Inflammatory macrophage (primary cell): ENCODE measurements around the gene EFHC2.

ENCODE experiments used
- DNase-seq, 2 donors: peaks; one replicate each; pipeline ENCODE4 v3.0.0-alpha.2; 2020 to 2022
- total RNA-seq, 18 experiments: gene quantifications; one replicate each; lab custom pipeline; 2026; ENCODE audit warnings: mixed read lengths in 6 of 18, inconsistent platforms in 2 of 18; lab: John Stamatoyannopoulos, UW

Gene EFHC2, protein sequence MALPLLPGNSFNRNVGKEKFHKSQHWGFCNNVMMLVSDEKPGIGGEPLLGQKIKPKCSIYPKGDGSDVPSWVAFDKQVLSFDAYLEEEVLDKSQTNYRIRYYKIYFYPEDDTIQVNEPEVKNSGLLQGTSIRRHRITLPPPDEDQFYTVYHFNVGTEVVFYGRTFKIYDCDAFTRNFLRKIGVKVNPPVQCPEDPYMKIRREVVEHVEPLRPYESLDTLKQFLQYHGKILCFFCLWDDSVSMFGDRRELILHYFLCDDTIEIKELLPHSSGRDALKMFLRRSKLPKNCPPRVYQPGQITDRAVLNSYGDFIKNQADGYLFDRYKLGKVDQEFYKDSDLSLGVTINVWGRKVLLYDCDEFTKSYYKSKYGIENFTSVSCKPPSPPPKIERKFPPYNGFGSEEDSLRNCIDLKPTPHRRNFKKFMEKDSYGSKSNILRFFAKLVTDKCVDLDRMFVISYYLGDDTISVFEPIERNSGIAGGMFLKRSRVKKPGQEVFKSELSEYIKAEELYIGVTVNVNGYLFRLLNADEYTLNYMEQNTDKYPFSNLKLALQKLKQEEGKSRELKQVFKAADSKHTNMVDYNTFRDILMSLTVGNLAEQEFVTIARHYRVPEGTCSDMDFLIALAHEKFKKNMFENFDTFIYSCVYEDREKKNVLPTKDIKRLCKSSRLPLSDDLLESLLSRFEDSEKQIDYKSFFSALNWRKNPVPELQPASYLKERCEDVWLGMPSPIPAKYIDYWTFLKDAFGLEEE
- total RNA-seq = 0 to 0.58 (median 0.06) reads per million in 18 experiments

DNA sequence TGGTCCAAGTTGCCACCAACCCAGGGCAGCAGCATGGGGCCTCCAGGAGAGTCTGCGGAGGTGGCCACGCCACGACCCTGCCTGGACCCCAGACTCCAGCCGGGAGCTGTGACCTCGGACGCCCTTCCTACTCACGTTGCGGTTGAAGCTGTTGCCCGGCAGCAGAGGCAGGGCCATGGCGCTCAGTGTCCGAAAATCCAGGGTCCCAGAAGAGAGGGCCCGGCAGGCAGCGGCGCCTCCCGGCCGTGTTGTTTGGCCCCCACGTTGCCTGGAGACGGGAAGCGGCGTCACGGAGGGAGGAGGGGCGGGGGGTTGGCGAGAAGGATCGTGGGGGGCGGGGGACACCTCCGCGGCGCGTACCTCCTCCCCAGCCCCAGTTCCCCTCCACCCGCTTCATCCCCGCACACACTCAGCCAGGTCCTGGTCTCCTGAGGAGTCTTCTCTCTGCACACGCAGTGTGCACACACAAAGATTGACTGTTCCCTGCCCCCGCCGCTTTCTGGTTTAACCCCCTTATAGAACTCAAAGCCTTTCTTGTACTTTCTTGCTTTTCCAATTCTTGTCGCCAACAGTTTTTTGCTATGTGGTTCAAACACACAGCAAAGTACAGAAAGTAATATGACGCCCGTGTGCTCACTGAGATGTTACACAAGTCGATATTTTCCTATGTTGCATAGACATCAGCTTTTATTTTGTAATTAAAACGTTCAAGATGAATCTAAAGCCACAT is at the start of gene EFHC2:
Gene EFHC2 (minus strand): TSS at position 261 of the 730 bp plus-strand sequence. CDS start 84 bp downstream, at position 177.
- DNase-seq = peak in 1 of 2 donors; percentile 35

DNA sequence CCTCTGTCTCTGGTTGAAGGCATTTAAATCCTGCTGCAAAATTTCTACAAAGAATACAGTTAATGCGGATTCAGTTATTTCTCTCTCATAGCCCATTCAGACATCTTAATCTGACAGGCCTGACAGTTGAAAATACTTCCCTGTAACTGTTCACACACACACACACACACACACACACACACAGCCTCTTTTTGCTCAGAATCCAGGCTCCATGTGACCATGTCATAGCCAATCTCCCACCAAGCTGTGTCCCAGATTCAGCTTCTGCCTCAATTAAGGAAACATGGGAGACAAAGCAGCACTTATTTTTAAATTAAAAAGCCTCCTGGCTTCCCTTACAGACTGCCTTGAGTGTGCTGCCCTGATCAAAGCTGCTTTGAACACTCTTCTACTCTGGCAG is 49.3 kb upstream of the EFHC2 start:
- DNase-seq = no peak

- no peak for DNase-seq
Observed at GRCh38 chrX:44384688-44385338, 41.3 kb upstream of the EFHC2 start.

DNA sequence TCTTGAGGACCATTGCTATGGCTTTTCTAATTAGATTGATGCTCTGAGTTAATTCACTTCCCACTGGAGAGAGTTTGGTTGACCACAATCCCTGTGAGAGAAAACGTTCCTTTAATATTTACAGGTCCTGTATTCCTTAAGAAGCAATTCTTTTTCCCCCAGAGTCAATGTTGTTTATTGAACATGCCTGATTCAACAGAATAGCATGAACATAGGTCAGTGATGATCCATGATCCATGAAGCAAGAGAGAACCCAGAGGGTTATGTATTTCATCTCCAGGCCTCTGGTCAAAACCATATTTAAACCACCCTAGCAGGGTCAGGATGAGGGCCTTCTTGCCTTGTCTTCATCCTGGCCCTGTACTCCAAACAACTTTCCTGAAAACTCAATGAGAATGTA is 39.4 kb upstream of the EFHC2 start:
- no peak for DNase-seq

GRCh38 chrX:44352758-44353157 is 9.3 kb upstream of the EFHC2 start:
- DNase-seq = no peak

GRCh38 chrX:44349561-44349960 is 6.1 kb upstream of the EFHC2 start:
- peak; percentile 9 to 12 for DNase-seq

DNA sequence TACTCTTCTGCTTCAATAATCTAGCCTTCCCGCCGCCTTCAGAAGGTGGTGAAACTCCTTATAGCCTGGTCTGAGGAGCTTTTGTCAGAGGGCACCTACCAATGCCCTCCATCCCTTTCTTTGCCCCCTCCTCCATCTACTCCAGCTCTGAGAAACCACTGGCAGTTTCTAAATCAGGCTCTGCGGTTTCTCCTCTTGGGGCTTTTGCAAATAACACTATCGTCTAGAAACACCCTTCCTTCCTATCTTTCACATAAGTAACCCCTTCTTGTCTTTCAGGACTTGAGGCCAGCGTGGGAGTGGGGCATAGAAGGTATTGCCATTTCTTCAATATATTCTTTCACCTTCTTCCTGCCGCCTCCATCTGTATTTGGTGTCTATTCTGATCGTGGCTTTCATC is 1.2 kb upstream of the EFHC2 start:
- no peak for DNase-seq

- DNase-seq = no peak
Observed at GRCh38 chrX:44344194-44344593, 722 bp upstream of the EFHC2 start.

DNA sequence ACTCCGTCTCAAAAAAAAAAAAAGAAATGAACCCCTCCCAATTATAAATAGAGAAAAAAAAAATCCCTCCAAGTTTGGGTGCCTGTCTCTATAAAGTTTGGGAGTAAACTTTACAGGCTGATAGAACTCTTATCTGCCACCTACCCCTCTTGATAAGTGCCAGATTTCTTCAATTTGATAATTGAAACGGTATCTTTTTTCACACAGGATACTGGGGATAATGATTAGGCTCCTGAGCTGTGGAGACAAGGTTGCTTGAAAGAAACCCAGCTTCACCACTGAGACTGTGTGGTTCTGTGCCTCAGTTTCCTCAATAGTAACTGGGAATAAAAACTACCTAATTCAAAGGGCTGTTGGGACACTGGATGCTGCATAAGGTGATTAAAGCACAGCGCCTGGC is 606 bp downstream of the EFHC2 start:
- DNase-seq = no peak

GRCh38 chrX:44338361-44338760 is 5.1 kb downstream of the EFHC2 start:
- DNase-seq = no peak

DNA sequence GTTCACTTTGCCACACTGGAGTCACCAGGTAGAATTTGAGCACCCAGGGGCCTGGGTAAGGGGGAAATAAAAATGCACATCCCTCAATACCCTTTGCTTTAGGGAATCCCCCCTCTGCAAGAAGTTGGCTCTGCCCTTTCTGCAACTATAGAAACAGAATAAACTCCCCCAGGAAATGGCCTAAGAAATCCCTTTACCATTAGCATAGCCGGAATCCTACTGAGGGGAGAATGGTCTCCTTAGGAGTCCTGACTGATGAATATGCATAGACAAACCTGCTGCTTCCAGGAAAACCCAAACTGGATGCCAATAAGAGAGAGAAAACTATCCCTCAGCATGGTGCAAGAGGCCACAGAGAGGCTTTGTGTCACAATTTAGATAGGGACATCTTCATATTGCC is 11.0 kb downstream of the EFHC2 start:
- no peak for DNase-seq

DNA sequence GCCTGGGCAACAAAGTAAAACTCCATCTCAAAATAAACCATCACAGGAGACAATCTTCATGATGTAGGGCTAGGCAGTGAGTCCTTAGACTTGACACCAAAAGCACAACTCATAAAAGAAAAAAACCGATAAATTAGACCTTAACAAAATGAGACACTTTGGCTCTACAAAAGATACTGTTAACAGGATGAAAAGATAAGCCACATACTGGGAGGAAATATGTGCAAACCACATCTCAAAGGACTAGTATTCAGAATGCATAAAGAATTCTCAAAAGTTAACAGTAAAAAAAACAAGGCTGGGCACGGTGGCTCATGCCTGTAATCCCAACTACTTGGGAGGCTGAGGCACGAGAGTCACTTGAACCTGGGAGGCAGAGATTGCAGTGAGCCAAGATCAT is 13.2 kb downstream of the EFHC2 start:
- DNase-seq = no peak

GRCh38 chrX:44319550-44319949 is 23.9 kb downstream of the EFHC2 start:
- DNase-seq = no peak

DNA sequence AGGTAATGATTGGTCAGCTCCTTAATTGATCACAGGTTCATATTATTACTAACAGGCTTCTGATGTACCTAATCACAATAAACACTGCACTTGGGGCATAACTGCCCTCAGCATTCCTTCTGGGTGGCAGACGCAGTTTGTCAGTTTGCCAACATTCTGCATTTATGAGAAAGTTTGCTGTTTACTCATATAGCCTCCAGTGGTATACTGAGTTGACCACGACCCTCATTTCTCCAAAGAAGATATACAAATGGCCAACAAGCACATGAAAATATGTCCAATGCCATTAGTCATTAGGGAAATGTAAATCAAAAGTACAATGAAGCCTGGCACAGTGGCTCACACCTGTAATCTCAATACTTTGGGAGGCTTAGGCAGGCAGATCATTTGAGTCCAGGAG is 26.3 kb downstream of the EFHC2 start:
- DNase-seq = no peak

DNA sequence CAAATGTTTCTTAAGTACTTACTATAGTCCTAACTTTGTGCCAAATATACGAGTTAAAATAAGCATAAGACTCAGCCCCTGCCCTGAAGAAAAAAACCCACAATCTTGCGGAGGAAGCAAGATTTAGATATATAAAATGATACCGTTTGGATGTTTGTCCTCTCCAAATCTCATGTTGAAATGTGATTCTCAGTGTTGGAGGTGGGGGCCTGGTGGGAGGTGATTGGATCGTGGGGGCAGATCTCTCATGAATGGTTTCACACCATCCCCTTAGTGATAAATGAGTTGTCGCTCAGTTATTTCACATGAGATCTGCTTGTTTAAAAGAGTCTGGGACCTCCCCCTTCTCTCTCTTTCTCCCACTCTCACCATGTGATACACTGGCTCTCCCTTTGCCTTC is 28.7 kb downstream of the EFHC2 start:
- DNase-seq = no peak

GRCh38 chrX:44314259-44314734 is 29.2 kb downstream of the EFHC2 start:
- peak; percentile 54 to 57 for DNase-seq

GRCh38 chrX:44312421-44312820 is 31.1 kb downstream of the EFHC2 start:
- DNase-seq = no peak

DNA sequence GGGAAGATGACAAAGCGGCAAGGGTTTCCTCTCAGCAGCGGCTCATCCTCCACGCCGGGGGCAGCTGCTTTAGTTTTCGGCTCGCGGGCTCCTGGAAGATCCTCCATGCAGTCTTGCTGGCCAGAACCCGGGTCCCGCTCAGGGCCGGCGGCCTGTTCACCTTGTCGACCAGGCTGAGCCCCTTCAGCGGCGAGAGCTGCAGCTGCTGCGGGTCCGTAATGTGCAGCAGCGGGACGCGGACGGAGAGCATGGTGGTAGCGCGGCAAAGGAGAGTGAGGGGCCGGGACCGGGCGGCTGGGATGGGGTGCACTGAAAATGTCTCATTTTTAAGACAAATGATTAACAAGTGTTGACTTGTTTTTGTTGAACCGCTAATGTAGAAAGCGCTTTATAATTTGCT is 33.2 kb downstream of the EFHC2 start:
- DNase-seq = no peak

- no peak for DNase-seq
Observed at GRCh38 chrX:44308869-44309268, 34.6 kb downstream of the EFHC2 start.

- DNase-seq = no peak
Observed at GRCh38 chrX:44306356-44306755, 37.1 kb downstream of the EFHC2 start.

DNA sequence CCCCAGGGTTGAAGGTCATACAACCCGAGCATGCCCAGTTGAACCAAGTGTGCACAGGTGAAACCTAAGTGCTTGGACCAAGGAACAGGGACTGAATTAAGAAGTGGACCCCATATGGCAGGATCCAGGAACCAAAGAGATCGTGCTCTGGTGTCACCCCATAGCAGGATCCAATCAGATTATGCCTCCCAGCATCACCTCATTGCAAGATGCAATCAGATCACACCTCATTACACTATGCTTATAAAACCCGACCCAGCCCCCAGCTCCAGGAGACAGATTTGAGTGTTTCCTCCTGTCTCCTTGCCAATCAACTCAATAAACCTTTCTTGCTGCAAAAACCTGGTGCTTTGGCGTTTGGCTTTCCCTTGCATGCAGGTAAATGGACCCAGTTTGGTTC is 37.6 kb downstream of the EFHC2 start:
- DNase-seq = no peak

DNA sequence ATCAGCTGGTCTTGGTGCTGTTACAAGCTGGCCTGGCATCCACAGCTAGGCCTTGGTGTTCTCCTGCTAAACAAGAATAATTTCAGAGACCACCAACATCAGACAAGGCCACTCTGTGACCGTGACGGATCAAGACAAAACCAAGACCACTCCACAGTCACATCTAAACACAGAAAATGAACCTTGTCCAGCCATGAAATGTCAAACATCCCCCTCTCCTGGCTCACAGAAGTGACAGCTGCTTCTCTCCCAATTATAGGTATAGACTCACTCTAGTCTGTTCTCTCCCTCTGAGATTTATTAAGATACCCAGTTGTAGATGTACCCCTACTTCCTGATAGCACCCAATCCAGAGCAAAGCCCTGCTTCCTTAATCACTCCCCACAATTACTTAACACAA is 40.4 kb downstream of the EFHC2 start:
- DNase-seq = no peak

GRCh38 chrX:44299177-44299576 is 44.3 kb downstream of the EFHC2 start:
- DNase-seq = no peak
